ENCODE measurements around the gene CTAGE9.

The CTAGE9 gene

GRCh38 chr6:131692589-131692988, 18.2 kb downstream of the CTAGE9 start:
- H3K36me3 ChIP-seq (ENCODE audit: insufficient read depth, low read length), result no peaks in the 10 kb centered on the region
- no peak for TF ChIP-seq EZH2 (IDR thresholded peaks at IDR 0.05; ENCODE audit: borderline replicate concordance, low read depth, low read length, severe bottlenecking)
- TF ChIP-seq CTCF (IDR thresholded peaks at IDR 0.05; ENCODE audit: borderline replicate concordance, extremely low read depth, low read length, poor library complexity, severe bottlenecking), result no peak
- no peak for ATAC-seq (ENCODE audit: insufficient read depth, low read depth)

GRCh38 chr6:131692031-131692430, 18.8 kb downstream of the CTAGE9 start:
- H3K4me1 ChIP-seq (ENCODE audit: insufficient read depth, low read length), result no peaks in the 10 kb centered on the region
- no peaks in the 10 kb centered on the region for H4K20me1 ChIP-seq (ENCODE audit: insufficient read depth, low read length)
- H3K36me3 ChIP-seq (ENCODE audit: insufficient read depth, low read length), result no peaks in the 10 kb centered on the region
- H3K9ac ChIP-seq (ENCODE audit: low read depth, low read length), result no peak overlapping the region
- no peak overlapping the region for H3K27ac ChIP-seq (ENCODE audit: low read length)
- H3K27me3 ChIP-seq (ENCODE audit: insufficient read depth, low read length, poor library complexity), result no peaks in the 10 kb centered on the region
- H2AFZ ChIP-seq (ENCODE audit: low read depth, low read length), result no peak overlapping the region
- TF ChIP-seq CTCF (IDR thresholded peaks at IDR 0.05; ENCODE audit: borderline replicate concordance, extremely low read depth, low read length, poor library complexity, severe bottlenecking), result no peak
- TF ChIP-seq EZH2 (IDR thresholded peaks at IDR 0.05; ENCODE audit: borderline replicate concordance, low read depth, low read length, severe bottlenecking), result no peak
- H3K79me2 ChIP-seq (ENCODE audit: insufficient read depth, low read length), result no peaks in the 10 kb centered on the region
- no peak overlapping the region for H3K4me2 ChIP-seq (ENCODE audit: insufficient read depth, low read length)
- ATAC-seq (ENCODE audit: insufficient read depth, low read depth) (no peak), DNase-seq (no peak)
- H3K9me3 ChIP-seq (ENCODE audit: insufficient read depth, low read length, severe bottlenecking), result no peaks in the 10 kb centered on the region
- no peak overlapping the region for H3K4me3 ChIP-seq (ENCODE audit: low read depth in 1 of 2, low read length in 2 of 2)

More at GRCh38 chr6:131692589-131692988, 18.2 kb downstream of the CTAGE9 start:
- Histone ChIP-seq H3K9ac (ENCODE audit: low read depth, low read length) (no peak overlapping the region), H3K9me3 (ENCODE audit: insufficient read depth, low read length, severe bottlenecking) (no peaks in the 10 kb centered on the region), H3K4me3 (ENCODE audit: low read depth in 1 of 2, low read length in 2 of 2) (no peak overlapping the region), H3K4me2 (ENCODE audit: insufficient read depth, low read length) (no peak overlapping the region), H3K27me3 (ENCODE audit: insufficient read depth, low read length, poor library complexity) (no peaks in the 10 kb centered on the region), H3K4me1 (ENCODE audit: insufficient read depth, low read length) (no peaks in the 10 kb centered on the region), H3K27ac (ENCODE audit: low read length) (no peak overlapping the region), H4K20me1 (ENCODE audit: insufficient read depth, low read length) (no peaks in the 10 kb centered on the region), H3K79me2 (ENCODE audit: insufficient read depth, low read length) (no peaks in the 10 kb centered on the region), H2AFZ (ENCODE audit: low read depth, low read length) (no peak overlapping the region)
- DNase-seq, result no peak

- Histone ChIP-seq H3K4me1 (ENCODE audit: insufficient read depth, low read length) (no peaks in the 10 kb centered on the region), H3K4me3 (ENCODE audit: low read depth in 1 of 2, low read length in 2 of 2) (no peak overlapping the region), H3K4me2 (ENCODE audit: insufficient read depth, low read length) (no peak overlapping the region), H3K27me3 (ENCODE audit: insufficient read depth, low read length, poor library complexity) (no peaks in the 10 kb centered on the region), H2AFZ (ENCODE audit: low read depth, low read length) (no peak overlapping the region), H3K79me2 (ENCODE audit: insufficient read depth, low read length) (no peaks in the 10 kb centered on the region), H4K20me1 (ENCODE audit: insufficient read depth, low read length) (no peaks in the 10 kb centered on the region), H3K9ac (ENCODE audit: low read depth, low read length) (no peak overlapping the region), H3K9me3 (ENCODE audit: insufficient read depth, low read length, severe bottlenecking) (no peaks in the 10 kb centered on the region), H3K27ac (ENCODE audit: low read length) (no peak overlapping the region), H3K36me3 (ENCODE audit: insufficient read depth, low read length) (no peaks in the 10 kb centered on the region)
- ATAC-seq (ENCODE audit: insufficient read depth, low read depth) (no peak), DNase-seq (no peak)
- no peak for TF ChIP-seq CTCF (IDR thresholded peaks at IDR 0.05; ENCODE audit: borderline replicate concordance, extremely low read depth, low read length, poor library complexity, severe bottlenecking)
- TF ChIP-seq EZH2 (IDR thresholded peaks at IDR 0.05; ENCODE audit: borderline replicate concordance, low read depth, low read length, severe bottlenecking), result no peak
These were observed 22.5 kb downstream of the CTAGE9 start for GRCh38 chr6:131688286-131688685.

GRCh38 chr6:131687022-131687421, 23.8 kb downstream of the CTAGE9 start:
- ATAC-seq (ENCODE audit: insufficient read depth, low read depth), result no peak
- no peak overlapping the region for H3K4me3 ChIP-seq (ENCODE audit: low read depth in 1 of 2, low read length in 2 of 2)
- no peak overlapping the region for H3K4me2 ChIP-seq (ENCODE audit: insufficient read depth, low read length)
- no peak overlapping the region for H3K27ac ChIP-seq (ENCODE audit: low read length)
- no peaks in the 10 kb centered on the region for H3K4me1 ChIP-seq (ENCODE audit: insufficient read depth, low read length)
- no peaks in the 10 kb centered on the region for H4K20me1 ChIP-seq (ENCODE audit: insufficient read depth, low read length)
- H3K79me2 ChIP-seq (ENCODE audit: insufficient read depth, low read length), result no peaks in the 10 kb centered on the region
- H3K27me3 ChIP-seq (ENCODE audit: insufficient read depth, low read length, poor library complexity), result no peaks in the 10 kb centered on the region
- H3K36me3 ChIP-seq (ENCODE audit: insufficient read depth, low read length), result no peaks in the 10 kb centered on the region
- DNase-seq, result no peak
- H3K9me3 ChIP-seq (ENCODE audit: insufficient read depth, low read length, severe bottlenecking), result no peaks in the 10 kb centered on the region
- no peak overlapping the region for H2AFZ ChIP-seq (ENCODE audit: low read depth, low read length)
- TF ChIP-seq EZH2 (IDR thresholded peaks at IDR 0.05; ENCODE audit: borderline replicate concordance, low read depth, low read length, severe bottlenecking) (no peak), CTCF (IDR thresholded peaks at IDR 0.05; ENCODE audit: borderline replicate concordance, extremely low read depth, low read length, poor library complexity, severe bottlenecking) (no peak)
- H3K9ac ChIP-seq (ENCODE audit: low read depth, low read length), result no peak overlapping the region
